ENCODE measurements around the gene ASXL2.
"Not testable (repeated sequence)": the region's sequence is repeated elsewhere in the genome, so short reads cannot be mapped to it uniquely, and the experiment has no call there.

ASXL2 gene

GRCh38 chr2:25912851-25913695 is 34.8 kb upstream of the ASXL2 start:
- Histone ChIP-seq H3K4me1 (ENCODE audit: insufficient read depth, low read length) (no peaks in the 10 kb centered on the region), H3K4me3 (ENCODE audit: low read depth in 1 of 2, low read length in 2 of 2) (no peak overlapping the region), H3K27ac (ENCODE audit: low read depth, low read length) (no peak overlapping the region), H3K27me3 (ENCODE audit: control insufficient read depth in 1 of 2, insufficient read depth in 2 of 2, low read length in 2 of 2) (no peaks in the 10 kb centered on the region), H3K36me3 (ENCODE audit: insufficient read depth, low read length) (no peaks in the 10 kb centered on the region), H3K9me3 (ENCODE audit: low read length) (no peaks in the 10 kb centered on the region), H3K9ac (ENCODE audit: low read length) (no peak overlapping the region)

- H3K4me3 ChIP-seq (ENCODE audit: low read depth in 1 of 2, low read length in 2 of 2); H3K27ac ChIP-seq (ENCODE audit: low read depth, low read length); H3K27me3 ChIP-seq (ENCODE audit: control insufficient read depth in 1 of 2, insufficient read depth in 2 of 2, low read length in 2 of 2); H3K9ac ChIP-seq (ENCODE audit: low read length); H3K4me1 ChIP-seq (ENCODE audit: insufficient read depth, low read length); H3K36me3 ChIP-seq (ENCODE audit: insufficient read depth, low read length); H3K9me3 ChIP-seq (ENCODE audit: low read length): not testable (repeated sequence)
Observed at GRCh38 chr2:25909574-25909973, 31.3 kb upstream of the ASXL2 start.

- Histone ChIP-seq H3K9ac (ENCODE audit: low read length) (no peak overlapping the region), H3K9me3 (ENCODE audit: low read length) (no peaks in the 10 kb centered on the region), H3K4me1 (ENCODE audit: insufficient read depth, low read length) (no peaks in the 10 kb centered on the region)
Observed at GRCh38 chr2:25905126-25905525, 26.8 kb upstream of the ASXL2 start.

DNA sequence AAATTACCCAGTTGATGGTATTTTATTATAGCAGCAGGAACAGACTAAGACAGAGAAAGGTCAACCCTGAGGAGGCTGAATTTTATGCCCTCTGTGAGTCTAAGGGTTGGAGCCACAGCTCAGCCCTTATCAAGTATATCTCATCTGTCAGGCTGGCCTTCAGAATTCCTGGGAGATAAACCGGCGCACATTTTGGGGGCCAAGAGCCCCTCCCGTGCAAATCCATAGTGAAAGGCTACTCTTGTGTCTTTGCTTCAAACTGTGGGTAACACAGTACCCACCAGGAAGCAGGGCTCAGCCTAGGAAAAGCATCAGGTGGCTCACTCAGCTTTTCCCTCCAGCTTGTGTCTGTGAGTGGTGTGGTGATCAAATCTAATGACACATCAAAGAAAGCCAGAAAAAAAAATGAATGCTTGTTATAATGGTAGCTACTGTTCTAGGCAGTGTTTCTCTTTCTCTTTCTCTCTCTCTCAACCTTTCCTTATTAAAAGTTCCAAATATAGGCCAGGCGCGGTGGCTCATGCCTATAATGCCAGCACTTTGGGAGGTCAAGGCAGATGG is 25.0 kb upstream of the ASXL2 start:
- Histone ChIP-seq H3K4me1 (ENCODE audit: insufficient read depth, low read length) (no peaks in the 10 kb centered on the region), H3K9me3 (ENCODE audit: low read length) (no peaks in the 10 kb centered on the region), H3K9ac (ENCODE audit: low read length) (no peak overlapping the region), H3K36me3 (ENCODE audit: insufficient read depth, low read length) (no peaks in the 10 kb centered on the region), H3K4me3 (ENCODE audit: low read depth in 1 of 2, low read length in 2 of 2) (no peak overlapping the region), H3K27ac (ENCODE audit: low read depth, low read length) (no peak overlapping the region), H3K27me3 (ENCODE audit: control insufficient read depth in 1 of 2, insufficient read depth in 2 of 2, low read length in 2 of 2) (no peaks in the 10 kb centered on the region)

More at GRCh38 chr2:25905126-25905525, 26.8 kb upstream of the ASXL2 start:
- H3K36me3 ChIP-seq (ENCODE audit: insufficient read depth, low read length), result no peaks in the 10 kb centered on the region
- H3K27me3 ChIP-seq (ENCODE audit: control insufficient read depth in 1 of 2, insufficient read depth in 2 of 2, low read length in 2 of 2), result no peaks in the 10 kb centered on the region
- no peak overlapping the region for H3K27ac ChIP-seq (ENCODE audit: low read depth, low read length)
- no peak overlapping the region for H3K4me3 ChIP-seq (ENCODE audit: low read depth in 1 of 2, low read length in 2 of 2)

DNA sequence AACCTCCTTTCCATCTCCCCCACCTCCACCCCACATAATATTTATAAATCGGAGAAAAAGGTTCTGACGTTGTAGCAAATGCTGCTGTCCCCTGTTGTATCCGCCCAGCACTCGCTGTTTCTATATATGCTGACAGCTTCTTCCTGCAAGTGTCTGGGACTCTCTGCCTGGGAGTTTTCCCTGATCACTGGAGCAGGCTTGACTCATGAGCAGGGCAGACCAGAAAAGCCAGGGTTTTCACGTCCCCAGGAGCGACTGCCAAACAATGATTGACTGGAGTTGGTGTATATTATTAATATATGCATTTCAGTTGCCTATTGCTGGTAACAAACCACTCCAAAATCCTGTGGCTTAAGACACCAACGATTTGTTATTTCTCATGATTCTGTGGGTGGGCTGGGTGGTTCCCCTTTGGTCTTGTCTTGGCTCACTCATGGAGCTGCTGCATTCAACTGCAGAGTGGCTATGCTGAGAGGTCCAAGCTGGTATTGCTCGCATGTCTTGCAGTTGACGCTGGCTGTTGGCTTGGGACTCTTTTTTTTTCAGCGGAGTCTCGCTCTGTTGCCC is 21.2 kb upstream of the ASXL2 start:
- no peaks in the 10 kb centered on the region for H3K9me3 ChIP-seq (ENCODE audit: low read length)
- no peaks in the 10 kb centered on the region for H3K36me3 ChIP-seq (ENCODE audit: insufficient read depth, low read length)
- no peaks in the 10 kb centered on the region for H3K4me1 ChIP-seq (ENCODE audit: insufficient read depth, low read length)
- no peak overlapping the region for H3K4me3 ChIP-seq (ENCODE audit: low read depth in 1 of 2, low read length in 2 of 2)
- H3K27ac ChIP-seq (ENCODE audit: low read depth, low read length), result no peak overlapping the region
- no peak overlapping the region for H3K9ac ChIP-seq (ENCODE audit: low read length)
- no peaks in the 10 kb centered on the region for H3K27me3 ChIP-seq (ENCODE audit: control insufficient read depth in 1 of 2, insufficient read depth in 2 of 2, low read length in 2 of 2)

DNA sequence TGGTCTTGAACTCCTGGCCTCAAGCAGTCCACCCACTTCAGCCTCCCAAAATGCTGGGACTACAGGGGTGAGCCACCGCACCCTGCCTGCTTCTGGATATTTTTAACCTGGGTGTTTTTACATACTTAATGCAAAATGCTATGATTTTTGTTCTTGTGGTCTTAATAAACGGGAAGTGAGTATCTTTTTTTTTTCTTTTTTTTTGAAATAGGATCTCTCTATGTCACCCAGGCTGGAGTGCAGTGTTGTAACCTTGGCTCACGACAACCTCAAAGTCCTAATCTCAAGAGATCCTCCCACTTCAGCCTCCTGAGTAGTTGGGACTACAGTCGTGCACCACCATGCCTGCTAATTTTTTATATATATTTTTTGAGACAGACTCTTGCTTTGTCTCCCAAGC is 19.2 kb upstream of the ASXL2 start:
- Histone ChIP-seq H3K4me1 (ENCODE audit: insufficient read depth, low read length) (no peaks in the 10 kb centered on the region), H3K9me3 (ENCODE audit: low read length) (no peaks in the 10 kb centered on the region), H3K4me3 (ENCODE audit: low read depth in 1 of 2, low read length in 2 of 2) (no peak overlapping the region), H3K27me3 (ENCODE audit: control insufficient read depth in 1 of 2, insufficient read depth in 2 of 2, low read length in 2 of 2) (no peaks in the 10 kb centered on the region), H3K9ac (ENCODE audit: low read length) (no peak overlapping the region), H3K36me3 (ENCODE audit: insufficient read depth, low read length) (no peaks in the 10 kb centered on the region), H3K27ac (ENCODE audit: low read depth, low read length) (no peak overlapping the region)

- H3K4me1 ChIP-seq (ENCODE audit: insufficient read depth, low read length); H3K9me3 ChIP-seq (ENCODE audit: low read length); H3K27me3 ChIP-seq (ENCODE audit: control insufficient read depth in 1 of 2, insufficient read depth in 2 of 2, low read length in 2 of 2); H3K4me3 ChIP-seq (ENCODE audit: low read depth in 1 of 2, low read length in 2 of 2); H3K27ac ChIP-seq (ENCODE audit: low read depth, low read length); H3K36me3 ChIP-seq (ENCODE audit: insufficient read depth, low read length); H3K9ac ChIP-seq (ENCODE audit: low read length): not testable (repeated sequence)
Observed at GRCh38 chr2:25896308-25896707, 18.0 kb upstream of the ASXL2 start.

DNA sequence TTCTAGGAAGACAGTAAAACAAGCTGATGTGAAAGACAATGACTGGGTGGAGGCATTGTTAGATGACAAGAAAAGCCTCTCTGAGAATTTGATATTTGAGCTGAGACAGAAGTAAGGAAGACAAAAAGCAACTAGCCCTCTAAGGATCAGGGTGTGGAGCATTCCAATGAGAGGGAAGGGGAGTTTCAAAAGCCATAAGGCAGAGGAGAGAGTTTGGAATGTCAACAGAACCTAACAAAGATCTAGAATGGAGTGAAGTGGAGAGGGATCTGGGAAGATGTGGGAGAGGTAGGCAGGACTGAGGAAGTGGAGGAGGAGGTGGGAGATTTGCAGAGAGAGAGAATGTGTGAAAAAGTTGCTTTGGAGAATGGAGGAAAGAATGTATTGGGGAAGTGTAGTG is 17.3 kb upstream of the ASXL2 start:
- H3K9me3 ChIP-seq (ENCODE audit: low read length), result no peaks in the 10 kb centered on the region
- no peaks in the 10 kb centered on the region for H3K4me1 ChIP-seq (ENCODE audit: insufficient read depth, low read length)
- H3K9ac ChIP-seq (ENCODE audit: low read length), result no peak overlapping the region
- no peak overlapping the region for H3K4me3 ChIP-seq (ENCODE audit: low read depth in 1 of 2, low read length in 2 of 2)
- no peak overlapping the region for H3K27ac ChIP-seq (ENCODE audit: low read depth, low read length)
- H3K27me3 ChIP-seq (ENCODE audit: control insufficient read depth in 1 of 2, insufficient read depth in 2 of 2, low read length in 2 of 2), result no peaks in the 10 kb centered on the region
- no peaks in the 10 kb centered on the region for H3K36me3 ChIP-seq (ENCODE audit: insufficient read depth, low read length)

- H3K27ac ChIP-seq (ENCODE audit: low read depth, low read length), result no peak overlapping the region
- H3K27me3 ChIP-seq (ENCODE audit: control insufficient read depth in 1 of 2, insufficient read depth in 2 of 2, low read length in 2 of 2), result no peaks in the 10 kb centered on the region
- no peak overlapping the region for H3K9ac ChIP-seq (ENCODE audit: low read length)
- no peaks in the 10 kb centered on the region for H3K9me3 ChIP-seq (ENCODE audit: low read length)
- H3K36me3 ChIP-seq (ENCODE audit: insufficient read depth, low read length), result no peaks in the 10 kb centered on the region
- no peak overlapping the region for H3K4me3 ChIP-seq (ENCODE audit: low read depth in 1 of 2, low read length in 2 of 2)
- H3K4me1 ChIP-seq (ENCODE audit: insufficient read depth, low read length), result no peaks in the 10 kb centered on the region
Observed at GRCh38 chr2:25895018-25895417, 16.7 kb upstream of the ASXL2 start.

GRCh38 chr2:25894135-25894830 is 16.0 kb upstream of the ASXL2 start:
- H3K9ac ChIP-seq (ENCODE audit: low read length), result no peak overlapping the region
- no peaks in the 10 kb centered on the region for H3K4me1 ChIP-seq (ENCODE audit: insufficient read depth, low read length)
- no peaks in the 10 kb centered on the region for H3K9me3 ChIP-seq (ENCODE audit: low read length)
- H3K27ac ChIP-seq (ENCODE audit: low read depth, low read length), result no peak overlapping the region
- H3K4me3 ChIP-seq (ENCODE audit: low read depth in 1 of 2, low read length in 2 of 2), result no peak overlapping the region
- no peaks in the 10 kb centered on the region for H3K27me3 ChIP-seq (ENCODE audit: control insufficient read depth in 1 of 2, insufficient read depth in 2 of 2, low read length in 2 of 2)
- H3K36me3 ChIP-seq (ENCODE audit: insufficient read depth, low read length), result no peaks in the 10 kb centered on the region

DNA sequence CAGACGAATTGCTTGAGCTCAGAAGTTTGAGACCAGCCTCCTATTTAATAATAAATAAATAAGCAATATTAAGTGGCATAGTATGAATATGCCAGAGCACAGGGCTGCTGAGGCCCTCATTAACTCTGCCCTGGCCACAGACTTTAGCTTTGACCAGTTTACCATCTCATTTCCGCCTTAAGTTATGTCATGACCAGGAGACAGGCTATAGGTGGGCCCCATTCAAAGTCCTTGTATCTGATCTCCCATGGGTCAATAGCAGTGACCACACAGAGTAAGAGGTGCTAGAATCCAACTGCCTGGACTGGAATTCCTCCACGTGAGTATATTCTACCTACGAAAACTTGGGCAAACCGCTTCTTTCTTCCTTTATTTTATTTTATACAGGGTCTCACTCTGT is 13.4 kb upstream of the ASXL2 start:
- Histone ChIP-seq H3K9ac (ENCODE audit: low read length) (no peak overlapping the region), H3K9me3 (ENCODE audit: low read length) (no peaks in the 10 kb centered on the region)

More for the DNA sequence above, 13.4 kb upstream of the ASXL2 start:
- H3K27me3 ChIP-seq (ENCODE audit: control insufficient read depth in 1 of 2, insufficient read depth in 2 of 2, low read length in 2 of 2), result no peaks in the 10 kb centered on the region
- no peaks in the 10 kb centered on the region for H3K4me1 ChIP-seq (ENCODE audit: insufficient read depth, low read length)
- H3K36me3 ChIP-seq (ENCODE audit: insufficient read depth, low read length), result no peaks in the 10 kb centered on the region
- H3K4me3 ChIP-seq (ENCODE audit: low read depth in 1 of 2, low read length in 2 of 2), result no peak overlapping the region
- no peak overlapping the region for H3K27ac ChIP-seq (ENCODE audit: low read depth, low read length)
